SU-DHL-6 (cell line): Measurements from ENCODE around the gene NUTF2.
"Not testable (repeated sequence)": the region's sequence is repeated elsewhere in the genome, so short reads cannot be mapped to it uniquely, and the experiment has no call there.

ENCODE experiments used
- CTCF ChIP-seq: fragments of 200-600 bp; sonication (generic); IDR thresholded peaks from one replicate; pipeline ENCODE4 v1.5.1; 2017; ENCODE audit warnings: antibody characterized with exemption, mild to moderate bottlenecking, low read length, moderate library complexity; ENCODE audit not compliant: insufficient read depth, poor library complexity, severe bottlenecking
- EZH2phosphoT487 ChIP-seq: fragments of 200-600 bp; sonication (generic), shearing (Covaris generic); conservative IDR thresholded peaks from 2 replicates; pipeline ENCODE4 v1.6.1; 2018; ENCODE audit warnings: mild to moderate bottlenecking, antibody characterized with exemption, low read length, moderate library complexity, mixed read lengths

- TF ChIP-seq CTCF, EZH2phosphoT487: not testable (repeated sequence)
Measured at GRCh38 chr16:67837190-67837589, 9.5 kb upstream of the NUTF2 start.
